Measurements from ENCODE around the gene TLCD3B.

Gene TLCD3B

GRCh38 chr16:30032083-30032819 lies 1.2 kb upstream of the TLCD3B start:
- Histone ChIP-seq H3K9me3 (ENCODE audit: insufficient read depth, low read depth, low read length) (no peaks in the 10 kb centered on the region), H3K27ac (ENCODE audit: low read length) (no peak overlapping the region), H3K4me1 (ENCODE audit: insufficient read depth, low read length) (peaks cover 11% of the 10 kb centered on the region; the same call in 1 of the 2 replicates), H3K9ac (ENCODE audit: low read depth, low read length) (no peak overlapping the region), H3K4me3 (ENCODE audit: low read length) (peak overlapping the region; percentile 77; the same call in 1 of the 2 replicates), H3K27me3 (ENCODE audit: insufficient read depth, low read length) (peaks cover 47% of the 10 kb centered on the region), H3K36me3 (ENCODE audit: insufficient read depth, low read depth, low read length) (no peaks in the 10 kb centered on the region)

- H3K4me3 ChIP-seq (ENCODE audit: low read length) = peak overlapping the region; percentile 77
- H3K9ac ChIP-seq (ENCODE audit: low read depth, low read length) = peak overlapping the region; percentile 56; the same call in 1 of the 2 replicates
- H3K4me1 ChIP-seq (ENCODE audit: insufficient read depth, low read length) = peaks cover 11% of the 10 kb centered on the region; the same call in 1 of the 2 replicates
- peaks cover 46% of the 10 kb centered on the region for H3K27me3 ChIP-seq (ENCODE audit: insufficient read depth, low read length)
- H3K9me3 ChIP-seq (ENCODE audit: insufficient read depth, low read depth, low read length) = no peaks in the 10 kb centered on the region
- 0 out of 2 replicates have a peak, but pooled peaks cover 3% of the 10 kb centered on the region for H3K36me3 ChIP-seq (ENCODE audit: insufficient read depth, low read depth, low read length)
- no peak overlapping the region for H3K27ac ChIP-seq (ENCODE audit: low read length)
These were observed 427 bp upstream of the TLCD3B start for GRCh38 chr16:30031477-30031918.

DNA sequence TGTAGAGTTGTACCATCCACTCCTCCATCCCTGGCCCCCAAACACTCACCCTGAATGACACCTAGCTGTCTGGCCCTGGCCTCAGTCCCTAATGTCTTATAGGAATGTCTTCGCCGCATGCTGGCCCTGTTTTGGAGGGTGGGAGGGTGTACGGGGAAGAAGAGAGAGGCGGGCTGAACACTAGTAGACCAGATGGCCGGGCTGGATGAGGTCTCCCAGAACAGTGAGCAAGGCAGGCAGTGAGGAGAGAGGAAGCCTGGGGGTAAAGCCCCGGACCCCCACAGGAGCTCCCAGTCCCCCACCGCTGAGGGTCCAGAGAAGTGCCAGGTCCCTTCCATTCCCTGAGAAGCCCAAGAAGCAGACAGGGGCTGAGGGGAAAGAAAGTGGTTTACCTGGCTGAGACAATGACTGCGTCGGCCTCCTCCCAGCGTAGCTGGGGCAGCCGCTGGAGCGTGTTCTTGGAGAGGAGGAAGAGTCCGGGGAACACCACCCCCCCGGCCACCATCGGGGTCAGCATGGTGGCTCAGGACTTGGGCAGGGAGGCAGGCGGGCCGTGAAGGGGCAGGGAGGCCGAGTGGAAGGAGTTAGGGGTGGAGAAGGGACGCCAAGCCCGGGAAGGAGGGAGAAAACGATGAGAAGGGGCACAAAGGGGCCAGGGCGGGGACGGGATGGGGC lies 923 bp downstream of the TLCD3B start:
- Histone ChIP-seq H3K4me1 (ENCODE audit: insufficient read depth, low read length) (peaks cover 11% of the 10 kb centered on the region; the same call in 1 of the 2 replicates), H3K9ac (ENCODE audit: low read depth, low read length) (peak overlapping the region; percentile 73; the same call in 1 of the 2 replicates), H3K36me3 (ENCODE audit: insufficient read depth, low read depth, low read length) (peaks cover 6% of the 10 kb centered on the region; the same call in 1 of the 2 replicates), H3K27ac (ENCODE audit: low read length) (no peak overlapping the region), H3K9me3 (ENCODE audit: insufficient read depth, low read depth, low read length) (no peaks in the 10 kb centered on the region), H3K27me3 (ENCODE audit: insufficient read depth, low read length) (peaks cover 35% of the 10 kb centered on the region), H3K4me3 (ENCODE audit: low read length) (peak overlapping the region; percentile 77)

- H3K9me3 ChIP-seq (ENCODE audit: insufficient read depth, low read depth, low read length) = no peaks in the 10 kb centered on the region
- H3K36me3 ChIP-seq (ENCODE audit: insufficient read depth, low read depth, low read length) = peaks cover 6% of the 10 kb centered on the region; the same call in 1 of the 2 replicates
- peaks cover 11% of the 10 kb centered on the region; the same call in 1 of the 2 replicates for H3K4me1 ChIP-seq (ENCODE audit: insufficient read depth, low read length)
- no peak overlapping the region for H3K27ac ChIP-seq (ENCODE audit: low read length)
- H3K4me3 ChIP-seq (ENCODE audit: low read length) = no peak overlapping the region
- H3K27me3 ChIP-seq (ENCODE audit: insufficient read depth, low read length) = peaks cover 33% of the 10 kb centered on the region
- H3K9ac ChIP-seq (ENCODE audit: low read depth, low read length) = no peak overlapping the region
These were observed 2.5 kb downstream of the TLCD3B start for GRCh38 chr16:30028438-30029076.

- no peak overlapping the region for H3K9ac ChIP-seq (ENCODE audit: low read depth, low read length)
- H3K36me3 ChIP-seq (ENCODE audit: insufficient read depth, low read depth, low read length) = peaks cover 6% of the 10 kb centered on the region; the same call in 1 of the 2 replicates
- H3K4me3 ChIP-seq (ENCODE audit: low read length) = no peak overlapping the region
- no peak overlapping the region for H3K27ac ChIP-seq (ENCODE audit: low read length)
- peaks cover 25% of the 10 kb centered on the region for H3K27me3 ChIP-seq (ENCODE audit: insufficient read depth, low read length)
- H3K4me1 ChIP-seq (ENCODE audit: insufficient read depth, low read length) = peaks cover 11% of the 10 kb centered on the region; the same call in 1 of the 2 replicates
- H3K9me3 ChIP-seq (ENCODE audit: insufficient read depth, low read depth, low read length) = no peaks in the 10 kb centered on the region
These were observed 3.3 kb downstream of the TLCD3B start for GRCh38 chr16:30027588-30028437.

- Histone ChIP-seq H3K27me3 (ENCODE audit: insufficient read depth, low read length) (peaks cover 16% of the 10 kb centered on the region), H3K27ac (ENCODE audit: low read length) (no peak overlapping the region), H3K4me3 (ENCODE audit: low read length) (no peak overlapping the region), H3K36me3 (ENCODE audit: insufficient read depth, low read depth, low read length) (peaks cover 6% of the 10 kb centered on the region; the same call in 1 of the 2 replicates), H3K4me1 (ENCODE audit: insufficient read depth, low read length) (peaks cover 5% of the 10 kb centered on the region; the same call in 1 of the 2 replicates), H3K9me3 (ENCODE audit: insufficient read depth, low read depth, low read length) (no peaks in the 10 kb centered on the region), H3K9ac (ENCODE audit: low read depth, low read length) (no peak overlapping the region)
These were observed 4.6 kb downstream of the TLCD3B start for GRCh38 chr16:30026449-30026848.

- Histone ChIP-seq H3K4me3 (ENCODE audit: low read length) (no peak overlapping the region), H3K4me1 (ENCODE audit: insufficient read depth, low read length) (peaks cover 3% of the 10 kb centered on the region; the same call in 1 of the 2 replicates), H3K27me3 (ENCODE audit: insufficient read depth, low read length) (peaks cover 13% of the 10 kb centered on the region)
These were observed 5.5 kb downstream of the TLCD3B start for GRCh38 chr16:30025574-30025973.

DNA sequence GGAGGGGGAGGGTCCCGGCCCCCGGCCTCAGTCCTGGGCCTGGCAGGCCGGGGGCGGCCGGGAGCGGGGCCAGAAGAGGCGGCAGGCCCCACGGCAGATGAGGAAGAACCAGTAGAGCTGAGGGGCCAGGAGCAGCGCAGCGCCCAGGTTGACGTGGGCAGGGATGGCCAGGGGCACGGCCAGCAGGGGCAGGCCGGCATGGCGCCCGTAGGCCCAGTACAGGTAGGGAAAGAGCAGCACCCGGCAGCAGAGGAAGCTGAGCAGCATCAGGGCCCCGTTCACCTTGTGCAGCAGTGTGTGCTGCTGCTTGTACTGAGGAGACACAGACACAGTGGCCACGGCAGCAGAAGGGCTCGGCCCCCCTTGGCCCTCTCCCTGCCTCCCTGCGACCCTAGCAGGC lies 5.9 kb downstream of the TLCD3B start:
- Histone ChIP-seq H3K27ac (ENCODE audit: low read length) (no peak overlapping the region), H3K9me3 (ENCODE audit: insufficient read depth, low read depth, low read length) (no peaks in the 10 kb centered on the region), H3K4me3 (ENCODE audit: low read length) (no peak overlapping the region), H3K9ac (ENCODE audit: low read depth, low read length) (no peak overlapping the region), H3K4me1 (ENCODE audit: insufficient read depth, low read length) (peaks cover 3% of the 10 kb centered on the region; the same call in 1 of the 2 replicates), H3K27me3 (ENCODE audit: insufficient read depth, low read length) (peaks cover 10% of the 10 kb centered on the region), H3K36me3 (ENCODE audit: insufficient read depth, low read depth, low read length) (peaks cover 6% of the 10 kb centered on the region; the same call in 1 of the 2 replicates)

More at GRCh38 chr16:30025574-30025973, 5.5 kb downstream of the TLCD3B start:
- no peak overlapping the region for H3K27ac ChIP-seq (ENCODE audit: low read length)
- H3K9me3 ChIP-seq (ENCODE audit: insufficient read depth, low read depth, low read length) = no peaks in the 10 kb centered on the region
- no peak overlapping the region for H3K9ac ChIP-seq (ENCODE audit: low read depth, low read length)
- H3K36me3 ChIP-seq (ENCODE audit: insufficient read depth, low read depth, low read length) = peaks cover 6% of the 10 kb centered on the region; the same call in 1 of the 2 replicates

DNA sequence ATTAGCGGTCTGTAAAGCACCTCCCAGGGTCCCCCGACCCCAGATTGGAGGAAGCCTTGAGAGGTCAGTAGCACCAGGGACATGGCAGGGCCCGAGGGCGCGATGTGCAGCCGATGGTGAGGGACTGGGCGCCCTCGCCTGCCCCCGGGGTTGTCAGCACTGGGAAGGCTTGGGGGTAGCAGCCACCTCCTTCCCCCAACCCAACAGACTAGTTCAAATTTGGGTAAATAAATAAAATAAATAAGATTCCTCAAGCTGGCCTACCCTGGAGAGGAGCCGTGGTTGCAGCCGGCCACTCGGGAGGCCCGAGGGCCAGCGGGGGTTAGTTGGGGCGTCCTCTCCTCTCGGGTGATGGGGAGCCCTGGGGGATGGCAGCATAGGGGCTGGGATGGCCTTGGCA lies 6.6 kb downstream of the TLCD3B start:
- Histone ChIP-seq H3K4me1 (ENCODE audit: insufficient read depth, low read length) (no peaks in the 10 kb centered on the region), H3K36me3 (ENCODE audit: insufficient read depth, low read depth, low read length) (peaks cover 6% of the 10 kb centered on the region; the same call in 1 of the 2 replicates), H3K27me3 (ENCODE audit: insufficient read depth, low read length) (peaks cover 3% of the 10 kb centered on the region; the same call in 1 of the 2 replicates)

GRCh38 chr16:30023586-30023985 lies 7.5 kb downstream of the TLCD3B start:
- peaks cover 6% of the 10 kb centered on the region; the same call in 1 of the 2 replicates for H3K36me3 ChIP-seq (ENCODE audit: insufficient read depth, low read depth, low read length)
- no peaks in the 10 kb centered on the region for H3K4me1 ChIP-seq (ENCODE audit: insufficient read depth, low read length)
- no peaks in the 10 kb centered on the region for H3K9me3 ChIP-seq (ENCODE audit: insufficient read depth, low read depth, low read length)
- no peaks in the 10 kb centered on the region for H3K27me3 ChIP-seq (ENCODE audit: insufficient read depth, low read length)
- no peak overlapping the region for H3K9ac ChIP-seq (ENCODE audit: low read depth, low read length)
- H3K4me3 ChIP-seq (ENCODE audit: low read length) = no peak overlapping the region
- H3K27ac ChIP-seq (ENCODE audit: low read length) = no peak overlapping the region

More for the DNA sequence above, 6.6 kb downstream of the TLCD3B start:
- no peaks in the 10 kb centered on the region for H3K9me3 ChIP-seq (ENCODE audit: insufficient read depth, low read depth, low read length)
- no peak overlapping the region for H3K27ac ChIP-seq (ENCODE audit: low read length)
- H3K9ac ChIP-seq (ENCODE audit: low read depth, low read length) = no peak overlapping the region
- no peak overlapping the region for H3K4me3 ChIP-seq (ENCODE audit: low read length)

Data from iPS-20b (cell line).